CD14-positive monocyte (primary cell): ENCODE results near the gene TBX2. TPM values are rescaled to one million over a fixed set of nuclear protein-coding genes. Genes with fewer than 3 reads are reported as not detected.
A peak's percentile ranks its signal among the peaks of the same experiment; 100 is the strongest.

ENCODE experiments used
- DNase-seq, 3 donors: peaks; one replicate each; pipeline ENCODE4 v3.0.0-alpha.2; 2011 to 2022
- H2AFZ ChIP-seq: 2 replicates; pipeline ENCODE4 v1.6.0; 2012; ENCODE audit warnings: mild to moderate bottlenecking, low read depth, low read length, inconsistent platforms; ENCODE audit not compliant: insufficient read depth, poor library complexity, severe bottlenecking
- H3K27ac ChIP-seq, 2 donors: 1 replicate in 1 of 2; 2 replicates in 1 of 2; pipeline ENCODE4 v1.5.1; 2012 to 2013; ENCODE audit warnings: low read length in 2 of 2, control low read depth in 1 of 2, inconsistent platforms in 1 of 2, low read depth in 1 of 2, mild to moderate bottlenecking in 1 of 2
- H3K27me3 ChIP-seq, 2 donors: one replicate each; pipeline versions ENCODE4 v1.6.0 to v1.6.1; 2011 to 2013; ENCODE audit warnings: low read length in 2 of 2; ENCODE audit not compliant: control insufficient read depth in 2 of 2, insufficient read depth in 2 of 2
- H3K36me3 ChIP-seq, 2 donors: replicated peaks in 1 of 2; 1 replicate in 1 of 2; 2 replicates in 1 of 2; pipeline versions ENCODE4 v1.5.1 to v1.6.1; 2012 to 2013; ENCODE audit warnings: low read length in 2 of 2, control low read depth in 1 of 2, inconsistent platforms in 1 of 2, mild to moderate bottlenecking in 1 of 2; ENCODE audit not compliant: insufficient read depth in 2 of 2, control insufficient read depth in 1 of 2
- H3K4me1 ChIP-seq, 2 donors: 1 replicate in 1 of 2; 2 replicates in 1 of 2; pipeline versions ENCODE4 v1.5.1 to v1.6.1; 2012 to 2013; ENCODE audit warnings: low read length in 2 of 2, control low read depth in 1 of 2, inconsistent platforms in 1 of 2, mild to moderate bottlenecking in 1 of 2, moderate library complexity in 1 of 2; ENCODE audit not compliant: insufficient read depth in 2 of 2, control insufficient read depth in 1 of 2
- H3K4me2 ChIP-seq: replicated peaks from 2 replicates; pipeline ENCODE3; 2012; ENCODE audit warnings: low read length, moderate library complexity, mild to moderate bottlenecking; ENCODE audit not compliant: poor library complexity, severe bottlenecking; ENCODE audit errors: extremely low read depth
- H3K4me3 ChIP-seq, 3 experiments: fragments of 200-600 bp in 1 of 3; sonication (generic) in 1 of 3; replicated peaks in 1 of 3; 1 replicate in 2 of 3; 2 replicates in 1 of 3; pipeline ENCODE4 v1.5.1; 2011 to 2013; ENCODE audit warnings: low read length in 3 of 3, mild to moderate bottlenecking in 3 of 3, control low read depth in 2 of 3, low read depth in 2 of 3, inconsistent platforms in 1 of 3, moderate library complexity in 1 of 3
- H3K79me2 ChIP-seq: 2 replicates; pipeline ENCODE4 v1.6.0; 2012; ENCODE audit warnings: mild to moderate bottlenecking, control low read depth, inconsistent platforms, low read length, moderate library complexity; ENCODE audit not compliant: insufficient read depth
- H3K9ac ChIP-seq: 2 replicates; pipeline ENCODE4 v1.6.0; 2017; ENCODE audit warnings: low read length, mild to moderate bottlenecking; ENCODE audit not compliant: insufficient read depth, poor library complexity, severe bottlenecking
- H3K9me3 ChIP-seq, 2 donors: replicated peaks in 1 of 2; 1 replicate in 1 of 2; 2 replicates in 1 of 2; pipeline versions ENCODE4 v1.5.1 to v1.6.1; 2012 to 2013; ENCODE audit warnings: low read length in 2 of 2, control low read depth in 1 of 2; ENCODE audit not compliant: control insufficient read depth in 1 of 2, insufficient read depth in 1 of 2
- H4K20me1 ChIP-seq: 2 replicates; pipeline ENCODE4 v1.6.0; 2012; ENCODE audit warnings: mild to moderate bottlenecking, low read length, control low read depth, moderate library complexity; ENCODE audit not compliant: insufficient read depth
- H3K27ac Mint-ChIP-seq, 7 donors: one replicate each; pipeline ENCODE4 v1.8.0; 2020; ENCODE audit warnings: mild to moderate bottlenecking in 7 of 7, mixed read lengths in 7 of 7, moderate library complexity in 6 of 7, inconsistent platforms in 2 of 7
- H3K27me3 Mint-ChIP-seq, 3 donors: one replicate each; pipeline ENCODE4 v1.8.0; 2021 to 2022; ENCODE audit warnings: low read depth in 3 of 3, mild to moderate bottlenecking in 3 of 3, mixed read lengths in 3 of 3, moderate library complexity in 3 of 3, inconsistent platforms in 1 of 3
- H3K36me3 Mint-ChIP-seq, 2 donors: one replicate each; pipeline ENCODE4 v1.8.0; 2020; ENCODE audit warnings: mixed read lengths in 2 of 2, inconsistent platforms in 1 of 2, mild to moderate bottlenecking in 1 of 2
- H3K4me1 Mint-ChIP-seq: one replicate; pipeline ENCODE4 v1.8.0; 2020; ENCODE audit warnings: mild to moderate bottlenecking, mixed read lengths
- H3K4me3 Mint-ChIP-seq, 2 donors: one replicate each; pipeline ENCODE4 v1.8.0; 2020; ENCODE audit warnings: mild to moderate bottlenecking in 2 of 2, mixed read lengths in 2 of 2, moderate library complexity in 1 of 2
- H3K9me3 Mint-ChIP-seq, 7 donors: one replicate each; pipeline ENCODE4 v1.8.0; 2020 to 2022; ENCODE audit warnings: mixed read lengths in 7 of 7, mild to moderate bottlenecking in 6 of 7, moderate library complexity in 6 of 7, inconsistent platforms in 2 of 7
- WGBS: methylation state at CpG from one replicate; pipeline ENCODE4 v1.1.5; 2013; ENCODE audit warnings: missing lambda C conversion rate; ENCODE audit not compliant: insufficient coverage; 5-methylcytosine and 5-hydroxymethylcytosine counted together
- intact Hi-C, 2 donors: fragments of 100-400 bp; cut with micrococcal nuclease; formaldehyde crosslinking; loops; one replicate each; pipeline versions ENCODE4 v1.15.0 to v1.15.1; 2023
- polyA plus RNA-seq, 3 donors: library from polyadenylated mRNA; depleted of rRNA in 1 of 3; unstranded in 2 of 3; stranded (reverse) in 1 of 3; fragments of 300-500 nt in 2 of 3; fragments of >200 nt in 1 of 3; fragmentation: Illumina TruSeq in 2 of 3; gene quantifications; 1 replicate in 2 of 3; 2 replicates in 1 of 3; pipeline ENCODE4 v1.2.3, GENCODE V29; 2012 to 2021
- TF ChIP-seq, protein P1 (sequence below): fragments of 200-600 bp; IDR thresholded peaks from one replicate; pipeline ENCODE4 v1.8.0; 2022; ENCODE audit warnings: antibody characterized with exemption, mild to moderate bottlenecking

Gene TBX2
- polyA plus RNA-seq, 3 donors = 0.03 TPM; not detected in 2

DNA sequence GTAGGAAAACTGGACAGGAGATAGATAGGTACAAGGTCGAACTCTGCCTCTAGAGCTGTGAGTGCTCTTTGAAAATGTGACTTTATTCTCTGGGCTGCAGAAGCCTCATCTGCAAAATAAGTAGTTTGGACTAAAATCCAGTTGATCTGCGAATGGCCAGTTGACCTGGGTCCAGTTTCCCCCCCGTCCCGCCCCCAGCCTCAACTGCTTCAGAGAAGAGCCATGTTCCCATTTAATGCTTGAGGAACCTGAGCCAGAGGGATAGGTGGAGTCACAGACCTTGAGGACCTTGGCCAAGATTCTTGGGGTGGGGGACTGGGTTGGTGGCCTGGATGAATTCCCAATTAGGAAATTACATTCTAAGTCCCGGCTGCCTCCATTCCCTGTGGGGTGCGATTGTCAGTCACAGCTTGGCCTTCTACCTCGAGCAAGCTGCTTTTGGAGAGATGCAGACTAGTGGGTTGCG is 14.1 kb downstream of the TBX2 start:
- H3K4me3 ChIP-seq = no peak overlapping the region
- H3K4me2 ChIP-seq = no peak overlapping the region
- H3K27me3 ChIP-seq = peaks cover 41 to 78% of the 10 kb centered on the region in 2 donors
- no peak for DNase-seq
- H3K4me3 Mint-ChIP-seq = peak overlapping the region in 1 of 2 donors; percentile 82
- H3K9me3 Mint-ChIP-seq = peaks cover 0 to 28% (median 14%) of the 10 kb centered on the region in 7 donors
- no peak overlapping the region for H2AFZ ChIP-seq
- H3K36me3 Mint-ChIP-seq = peaks cover 2 to 9% of the 10 kb centered on the region in 2 donors
- H3K27ac Mint-ChIP-seq = no peak overlapping the region
- no peaks in the 10 kb centered on the region for H3K36me3 ChIP-seq
- H3K27me3 Mint-ChIP-seq = peaks cover 38 to 93% (median 58%) of the 10 kb centered on the region in 3 donors
- peaks cover 42 to 50% of the 10 kb centered on the region in 2 donors for H3K4me1 ChIP-seq
- no peak overlapping the region for H3K9ac ChIP-seq
- no peaks in the 10 kb centered on the region for H3K79me2 ChIP-seq
- TF ChIP-seq, protein P1, sequence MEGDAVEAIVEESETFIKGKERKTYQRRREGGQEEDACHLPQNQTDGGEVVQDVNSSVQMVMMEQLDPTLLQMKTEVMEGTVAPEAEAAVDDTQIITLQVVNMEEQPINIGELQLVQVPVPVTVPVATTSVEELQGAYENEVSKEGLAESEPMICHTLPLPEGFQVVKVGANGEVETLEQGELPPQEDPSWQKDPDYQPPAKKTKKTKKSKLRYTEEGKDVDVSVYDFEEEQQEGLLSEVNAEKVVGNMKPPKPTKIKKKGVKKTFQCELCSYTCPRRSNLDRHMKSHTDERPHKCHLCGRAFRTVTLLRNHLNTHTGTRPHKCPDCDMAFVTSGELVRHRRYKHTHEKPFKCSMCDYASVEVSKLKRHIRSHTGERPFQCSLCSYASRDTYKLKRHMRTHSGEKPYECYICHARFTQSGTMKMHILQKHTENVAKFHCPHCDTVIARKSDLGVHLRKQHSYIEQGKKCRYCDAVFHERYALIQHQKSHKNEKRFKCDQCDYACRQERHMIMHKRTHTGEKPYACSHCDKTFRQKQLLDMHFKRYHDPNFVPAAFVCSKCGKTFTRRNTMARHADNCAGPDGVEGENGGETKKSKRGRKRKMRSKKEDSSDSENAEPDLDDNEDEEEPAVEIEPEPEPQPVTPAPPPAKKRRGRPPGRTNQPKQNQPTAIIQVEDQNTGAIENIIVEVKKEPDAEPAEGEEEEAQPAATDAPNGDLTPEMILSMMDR = no peak
- H3K27ac ChIP-seq = no peak overlapping the region
- H3K9me3 ChIP-seq = peaks cover 8 to 11% of the 10 kb centered on the region in 2 donors
- peaks cover 21% of the 10 kb centered on the region for H3K4me1 Mint-ChIP-seq
- intact Hi-C loops = loop anchor here (5.0 to 10.0 kb wide), 2 partner anchors 141 to 424 kb away; no protein-coding TSS in a partner anchor
- WGBS = 97% methylated on average over 4 of the region's 8 CpGs
- H4K20me1 ChIP-seq = peaks cover 5% of the 10 kb centered on the region

DNA sequence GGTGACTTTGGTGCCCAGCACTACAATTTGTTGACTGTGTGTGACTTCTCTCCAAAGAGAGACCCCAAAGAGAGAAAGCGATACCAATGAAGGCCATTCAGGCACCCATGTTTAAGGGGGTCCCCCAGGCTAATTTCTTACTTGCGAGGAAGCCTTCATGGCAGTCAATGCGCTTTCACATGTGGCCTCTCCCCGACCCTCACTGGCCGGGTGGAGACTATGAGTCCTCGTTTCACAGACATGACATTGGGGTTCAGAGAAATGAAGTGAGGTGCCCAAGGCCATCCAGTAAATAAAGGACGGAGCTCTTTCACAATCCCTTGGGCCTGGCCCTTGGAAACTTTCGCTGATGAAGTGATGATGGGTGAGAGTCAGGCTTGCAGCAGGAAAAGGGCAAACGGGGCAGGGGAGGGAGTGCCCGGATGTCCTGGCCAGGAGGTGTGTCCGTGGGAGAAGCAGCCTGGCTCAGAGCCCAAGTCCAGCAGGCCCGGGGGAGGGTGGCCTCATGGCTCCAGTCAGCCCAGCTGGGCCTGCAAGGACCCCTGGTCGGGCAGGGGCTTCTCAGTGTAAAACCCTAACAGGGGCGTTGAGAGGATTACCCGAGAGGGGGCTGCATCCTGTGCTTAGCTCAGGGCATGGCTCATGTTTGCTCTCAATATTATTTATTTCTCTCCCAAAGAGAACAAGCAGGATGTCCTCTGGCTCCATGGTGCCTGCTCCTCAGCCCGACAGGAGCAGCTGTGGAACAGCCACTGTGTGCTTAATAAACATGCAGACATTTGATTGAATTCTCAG is 14.7 kb downstream of the TBX2 start:
- H3K4me3 Mint-ChIP-seq = peak overlapping the region in 1 of 2 donors; percentile 52
- Histone ChIP-seq H3K9ac (no peak overlapping the region), H3K27me3 (peaks cover 34 to 72% of the 10 kb centered on the region in 2 donors)

More for the DNA sequence above, 14.7 kb downstream of the TBX2 start:
- Histone ChIP-seq H3K36me3 (no peaks in the 10 kb centered on the region), H3K4me1 (peaks cover 38 to 44% of the 10 kb centered on the region in 2 donors), H4K20me1 (peaks cover 5% of the 10 kb centered on the region), H3K27ac (no peak overlapping the region), H3K9me3 (peaks cover 8 to 9% of the 10 kb centered on the region in 2 donors), H3K4me3 (no peak overlapping the region), H3K4me2 (no peak overlapping the region), H3K79me2 (no peaks in the 10 kb centered on the region), H2AFZ (no peak overlapping the region)
- H3K27me3 Mint-ChIP-seq = peaks cover 35 to 93% (median 54%) of the 10 kb centered on the region in 3 donors
- 89% methylated on average over 12 of the region's 16 CpGs for WGBS
- intact Hi-C loops = loop anchor here (5.0 to 10.0 kb wide), 2 partner anchors 140 to 423 kb away; no protein-coding TSS in a partner anchor
- H3K27ac Mint-ChIP-seq = no peak overlapping the region
- DNase-seq = peak in 1 of 3 donors; percentile 4
- TF ChIP-seq, protein P1 = no peak
- peaks cover 0 to 28% (median 14%) of the 10 kb centered on the region in 7 donors for H3K9me3 Mint-ChIP-seq
- H3K36me3 Mint-ChIP-seq = peaks cover 0 to 7% of the 10 kb centered on the region in 2 donors
- H3K4me1 Mint-ChIP-seq = peaks cover 19% of the 10 kb centered on the region
